H1 (cell line): ENCODE results near the gene TIFAB. TPM values are rescaled to one million over a fixed set of nuclear protein-coding genes. Genes with fewer than 3 reads are reported as not detected.

Experiments
- CTCF ChIA-PET: fragments of 300-600 bp; sonication (Branson Sonifier 250); formaldehyde crosslinking; loops from one replicate; lab custom pipeline; 2021; ENCODE audit not compliant: partially characterized antibody; lab: Charles Lee
- POLR2A ChIA-PET: fragments of 300-600 bp; sonication (Branson Sonifier 250); formaldehyde crosslinking; loops from one replicate; lab custom pipeline; 2021; ENCODE audit warnings: inconsistent platforms; ENCODE audit not compliant: partially characterized antibody; lab: Charles Lee
- DNase-seq, 2 experiments: peaks; one replicate each; pipeline versions ENCODE4 v3.0.0 to v3.0.0-alpha.2; 2010 to 2022; ENCODE audit warnings: low spot score in 2 of 2, low read depth in 1 of 2, mixed read lengths in 1 of 2
- FAIRE-seq: peaks from 2 replicates; lab custom pipeline; 2011; peaks lifted over from hg19 to GRCh38; lab: Jason Lieb, UNC
- H2AFZ ChIP-seq: 2 replicates; pipeline ENCODE4 v1.8.1; 2012; ENCODE audit warnings: low read length, inconsistent platforms
- H2AK5ac ChIP-seq: 2 replicates; pipeline ENCODE4 v1.6.1; 2013; ENCODE audit warnings: low read depth, low read length
- H2BK120ac ChIP-seq: replicated peaks from 2 replicates; pipeline ENCODE3; 2013; ENCODE audit warnings: low read depth, low read length, inconsistent platforms
- H2BK12ac ChIP-seq: 2 replicates; pipeline ENCODE4 v1.6.1; 2013; ENCODE audit warnings: low read depth, low read length
- H2BK15ac ChIP-seq: 2 replicates; pipeline ENCODE4 v1.6.1; 2013; ENCODE audit warnings: low read length
- H2BK20ac ChIP-seq: 2 replicates; pipeline ENCODE4 v1.6.1; 2013; ENCODE audit warnings: low read length
- H2BK5ac ChIP-seq: 2 replicates; pipeline ENCODE4 v1.6.1; 2013; ENCODE audit warnings: low read depth, low read length
- H3K14ac ChIP-seq: 2 replicates; pipeline ENCODE4 v1.6.1; 2013; ENCODE audit warnings: inconsistent platforms; ENCODE audit not compliant: insufficient read length
- H3K18ac ChIP-seq: 2 replicates; pipeline ENCODE4 v1.6.1; 2013; ENCODE audit warnings: low read length; ENCODE audit errors: extremely low read depth
- H3K23ac ChIP-seq: 2 replicates; pipeline ENCODE4 v1.6.1; 2013; ENCODE audit warnings: inconsistent platforms; ENCODE audit not compliant: insufficient read length
- H3K23me2 ChIP-seq: 2 replicates; pipeline ENCODE4 v1.6.1; 2013; ENCODE audit warnings: low read depth, low read length
- H3K27ac ChIP-seq: 2 replicates; pipeline ENCODE4 v1.6.1; 2011; ENCODE audit warnings: low read depth, low read length, inconsistent platforms
- H3K27me3 ChIP-seq, 4 experiments: replicated peaks in 1 of 4; 1 replicate in 1 of 4; 2 replicates in 3 of 4; pipeline versions ENCODE4 v1.6.1 to v1.8.1; 2011 to 2013; ENCODE audit warnings: low read length in 3 of 4, mild to moderate bottlenecking in 3 of 4, inconsistent platforms in 2 of 4, mixed read lengths in 2 of 4, moderate library complexity in 1 of 4; ENCODE audit not compliant: control insufficient read depth in 3 of 4, insufficient read depth in 3 of 4; ENCODE audit errors: extremely low read depth in 1 of 4
- H3K36me3 ChIP-seq, 4 experiments: 2 replicates each; pipeline versions ENCODE4 v1.6.1 to v1.8.1; 2011 to 2013; ENCODE audit warnings: mild to moderate bottlenecking in 4 of 4, low read length in 3 of 4, moderate library complexity in 2 of 4, control low read depth in 1 of 4, inconsistent platforms in 1 of 4; ENCODE audit not compliant: insufficient read depth in 4 of 4, control insufficient read depth in 2 of 4
- H3K4ac ChIP-seq: replicated peaks from 2 replicates; pipeline ENCODE3; 2013; ENCODE audit warnings: low read length, low read depth, mixed read lengths, inconsistent platforms; ENCODE audit not compliant: insufficient read length
- H3K4me1 ChIP-seq, 4 experiments: replicated peaks in 1 of 4; 1 replicate in 1 of 4; 2 replicates in 3 of 4; pipeline versions ENCODE4 v1.6.1 to v1.8.1; 2011 to 2013; ENCODE audit warnings: low read length in 3 of 4, inconsistent platforms in 2 of 4, mixed read lengths in 1 of 4; ENCODE audit not compliant: insufficient read depth in 4 of 4, control insufficient read depth in 3 of 4
- H3K4me2 ChIP-seq, 2 experiments: 2 replicates each; pipeline versions ENCODE4 v1.6.1 to v1.8.1; 2011 to 2013; ENCODE audit warnings: low read depth in 2 of 2, low read length in 2 of 2, control low read depth in 1 of 2, inconsistent platforms in 1 of 2, mild to moderate bottlenecking in 1 of 2; ENCODE audit not compliant: insufficient read depth in 1 of 2
- H3K4me3 ChIP-seq, 4 experiments: fragments of 200-600, 300-600 bp in 1 of 4; sonication (generic), shearing (Covaris generic), sonication (Bioruptor Twin) in 1 of 4; 2 replicates each; pipeline versions ENCODE4 v1.5.1 to v1.8.1; 2011 to 2016; ENCODE audit warnings: low read length in 4 of 4, low read depth in 3 of 4, control low read depth in 2 of 4, inconsistent platforms in 2 of 4, mild to moderate bottlenecking in 2 of 4, mixed read lengths in 1 of 4, moderate library complexity in 1 of 4; ENCODE audit not compliant: insufficient read depth in 2 of 4; ENCODE audit errors: extremely low read depth in 1 of 4
- H3K56ac ChIP-seq: replicated peaks from 2 replicates; pipeline ENCODE3; 2013; ENCODE audit warnings: low read depth, mild to moderate bottlenecking, mixed read lengths, low read length, inconsistent platforms; ENCODE audit not compliant: insufficient read length
- H3K79me1 ChIP-seq: 2 replicates; pipeline ENCODE4 v1.6.1; 2013; ENCODE audit warnings: low read depth, low read length, control low read depth
- H3K79me2 ChIP-seq, 2 experiments: 2 replicates each; pipeline versions ENCODE4 v1.6.1 to v1.8.1; 2012 to 2013; ENCODE audit warnings: low read length in 2 of 2, mild to moderate bottlenecking in 2 of 2, inconsistent platforms in 1 of 2; ENCODE audit not compliant: insufficient read depth in 2 of 2, control insufficient read depth in 1 of 2
- H3K9ac ChIP-seq, 4 experiments: replicated peaks in 1 of 4; 1 replicate in 1 of 4; 2 replicates in 3 of 4; pipeline versions ENCODE4 v1.6.1 to v1.8.1; 2011 to 2013; ENCODE audit warnings: low read depth in 3 of 4, low read length in 3 of 4, control low read depth in 2 of 4, mild to moderate bottlenecking in 2 of 4, moderate library complexity in 2 of 4, inconsistent platforms in 1 of 4; ENCODE audit errors: extremely low read depth in 1 of 4
- H3K9me3 ChIP-seq, 2 experiments: 2 replicates each; pipeline versions ENCODE4 v1.6.1 to v1.8.1; 2012 to 2013; ENCODE audit warnings: mild to moderate bottlenecking in 2 of 2, moderate library complexity in 2 of 2, control low read depth in 1 of 2, inconsistent platforms in 1 of 2, low read depth in 1 of 2, low read length in 1 of 2, mixed read lengths in 1 of 2; ENCODE audit not compliant: insufficient read depth in 2 of 2
- H4K20me1 ChIP-seq, 2 experiments: replicated peaks in 1 of 2; 2 replicates each; pipeline versions ENCODE3 to v1.8.1; 2011 to 2013; ENCODE audit warnings: inconsistent platforms in 2 of 2, low read length in 2 of 2, mild to moderate bottlenecking in 1 of 2; ENCODE audit not compliant: insufficient read depth in 2 of 2, control insufficient read depth in 1 of 2
- H4K5ac ChIP-seq: 2 replicates; pipeline ENCODE4 v1.6.1; 2013; ENCODE audit warnings: low read length, low read depth, mixed read lengths, inconsistent platforms; ENCODE audit not compliant: insufficient read length
- H4K8ac ChIP-seq: 2 replicates; pipeline ENCODE4 v1.8.0; 2013; ENCODE audit warnings: mild to moderate bottlenecking, moderate library complexity, low read length, inconsistent platforms; ENCODE audit not compliant: insufficient read depth; ENCODE audit errors: extremely low read depth
- H4K91ac ChIP-seq: replicated peaks from 2 replicates; pipeline ENCODE3; 2013; ENCODE audit warnings: low read length, mixed read lengths, inconsistent platforms; ENCODE audit not compliant: insufficient read length
- CHD1 ChIP-seq: IDR thresholded peaks from 2 replicates; pipeline ENCODE4 v1.6.1; 2012; ENCODE audit warnings: low read depth, low read length, improper control_type of control experiment
- HDAC6 ChIP-seq: IDR thresholded peaks from one replicate; pipeline ENCODE4 v1.7.1; 2012; ENCODE audit warnings: low read depth, mild to moderate bottlenecking, inconsistent platforms, low read length, moderate library complexity
- NANOG ChIP-seq: IDR thresholded peaks from 2 replicates; pipeline ENCODE4 v1.6.1; 2011; ENCODE audit warnings: low read length, low read depth, mild to moderate bottlenecking, inconsistent platforms; ENCODE audit not compliant: insufficient read depth, poor library complexity, severe bottlenecking
- RFX5 ChIP-seq: IDR thresholded peaks from 2 replicates; pipeline ENCODE4 v1.6.1; 2011; ENCODE audit warnings: low read depth, low read length, improper control_type of control experiment, borderline replicate concordance
- RXRA ChIP-seq: IDR thresholded peaks from 2 replicates; pipeline ENCODE4 v1.6.1; 2011; ENCODE audit warnings: low read depth, mild to moderate bottlenecking, low read length, moderate library complexity; ENCODE audit not compliant: insufficient read depth
- SRF ChIP-seq: IDR thresholded peaks from 2 replicates; pipeline ENCODE4 v1.6.1; 2011; ENCODE audit warnings: mild to moderate bottlenecking, low read depth, low read length, moderate library complexity
- WGBS, 2 experiments: shearing (Covaris generic) in 1 of 2; methylation state at CpG; one replicate each; pipeline versions ENCODE4 v1.1.6 to v1.1.7; 2013 to 2015; ENCODE audit warnings: low lambda C conversion rate in 2 of 2, mixed read lengths in 2 of 2, inconsistent platforms in 1 of 2, low coverage in 1 of 2, missing lambda C conversion rate in 1 of 2; ENCODE audit not compliant: insufficient replicate concordance in 2 of 2, insufficient coverage in 1 of 2, insufficient read length in 1 of 2; ENCODE audit errors: extremely low coverage in 1 of 2, missing lambda C conversion rate in 1 of 2; 5-methylcytosine and 5-hydroxymethylcytosine counted together
- polyA plus RNA-seq, 7 experiments: library from polyadenylated mRNA; depleted of rRNA in 3 of 7; stranded (reverse) in 5 of 7; unstranded in 2 of 7; fragments of >200 nt in 5 of 7; fragments of 200-250 nt in 2 of 7; gene quantifications; 1 replicate in 5 of 7; 2 replicates in 1 of 7; 4 replicates in 1 of 7; pipeline versions ENCODE4 v1.2.1 to v1.2.3, GENCODE V29; 2011 to 2013; ENCODE audit warnings: missing spikeins in 2 of 7, mixed read lengths in 2 of 7
- total RNA-seq: library from RNA; stranded (reverse); fragmentation: NEBNext Ultra II Directional; extraction: Animal tissue kit (Norgen Biotek cat#: 25700); gene quantifications from 2 replicates; pipeline ENCODE4 v1.2.1, GENCODE V29; 2021

The TIFAB gene
- total and polyA plus RNA-seq, 2 of the 8 experiments (the other 6 are each of a cell fraction or from before 2014, with no cell fraction given), result not detected

- Histone ChIP-seq H3K23me2 (peaks cover 22% of the 10 kb centered on the region; the same call in 1 of the 2 replicates), H2AFZ (no peak overlapping the region), H3K36me3 (no peaks in the 10 kb centered on the region), H3K4ac (no peak overlapping the region), H2BK5ac (no peak overlapping the region), H3K79me2 (no peaks in the 10 kb centered on the region), H3K9ac (no peak overlapping the region), H3K79me1 (no peaks in the 10 kb centered on the region), H4K20me1 (peaks cover 8 to 24% of the 10 kb centered on the region in 2 experiments), H3K27ac (no peak overlapping the region), H3K9me3 (no peaks in the 10 kb centered on the region), H3K23ac (no peak overlapping the region), H3K14ac (no peak overlapping the region), H4K91ac (no peak overlapping the region), H3K4me3 (no peak overlapping the region), H3K4me1 (peaks cover 2 to 42% (median 27%) of the 10 kb centered on the region in 4 experiments), H2BK120ac (no peak overlapping the region), H3K56ac (no peak overlapping the region), H2AK5ac (0 out of 2 replicates have a peak overlapping the region, but pooled peaks have one; percentile 65), H2BK12ac (0 out of 2 replicates have a peak overlapping the region, but pooled peaks have one; percentile 9), H2BK20ac (no peak overlapping the region), H4K5ac (no peak overlapping the region), H3K18ac (no peak overlapping the region), H4K8ac (no peak overlapping the region), H3K27me3 (peaks cover 64 to 99% (median 96%) of the 10 kb centered on the region in 4 experiments), H3K4me2 (no peak overlapping the region), H2BK15ac (0 out of 2 replicates have a peak overlapping the region, but pooled peaks have one; percentile 72)
- no peak for TF ChIP-seq CHD1
- TF ChIP-seq NANOG, result no peak
- no peak for TF ChIP-seq HDAC6
- no peak for TF ChIP-seq RXRA
- no peak for TF ChIP-seq SRF
- TF ChIP-seq RFX5, result no peak
- DNase-seq (no peak), FAIRE-seq (no peak)
- POLR2A ChIA-PET, result no interaction called here
- WGBS, 2 experiments, result 38% methylated on average over 1 of the region's 1 CpG; no CpG with 5 or more reads in 1 of the 2 experiments
- CTCF ChIA-PET, result interaction anchor here (0.8 to 9.9 kb wide), 16 partner anchors 9 to 114 kb away, joined by 3 to 137 read pairs (median 6); partner anchors contain the start of genes CXCL14 and NEUROG1
Measured at GRCh38 chr5:135487037-135487395, 34.9 kb upstream of the TIFAB start.
